ENCODE measurements around the gene BEAN1.

Gene BEAN1

GRCh38 chr16:66420396-66420795, 6.7 kb upstream of the BEAN1 start:
- DNase-seq = no peak

GRCh38 chr16:66421891-66422290, 5.2 kb upstream of the BEAN1 start:
- no peak for DNase-seq

GRCh38 chr16:66422366-66422765, 4.7 kb upstream of the BEAN1 start:
- no peak for DNase-seq

GRCh38 chr16:66423177-66423576, 3.9 kb upstream of the BEAN1 start:
- no peak for DNase-seq

GRCh38 chr16:66425651-66426050, 1.4 kb upstream of the BEAN1 start:
- no peak for DNase-seq

GRCh38 chr16:66426112-66427035, 721 bp upstream of the BEAN1 start:
- no peak for DNase-seq

GRCh38 chr16:66427871-66428681, 981 bp downstream of the BEAN1 start:
- no peak for DNase-seq

- no peak for DNase-seq
Observed at GRCh38 chr16:66428682-66429251, 1.7 kb downstream of the BEAN1 start.

GRCh38 chr16:66429290-66429962, 2.3 kb downstream of the BEAN1 start:
- no peak for DNase-seq

GRCh38 chr16:66430214-66430613, 3.1 kb downstream of the BEAN1 start:
- DNase-seq = no peak

- DNase-seq = no peak
Observed at GRCh38 chr16:66431760-66432159, 4.7 kb downstream of the BEAN1 start.

- DNase-seq = no peak
Observed at GRCh38 chr16:66432429-66432828, 5.3 kb downstream of the BEAN1 start.

GRCh38 chr16:66434619-66435430, 7.7 kb downstream of the BEAN1 start:
- DNase-seq = no peak

- no peak for DNase-seq
Observed at GRCh38 chr16:66435896-66436295, 8.8 kb downstream of the BEAN1 start.

- DNase-seq = no peak
Observed at GRCh38 chr16:66437391-66437945, 10.4 kb downstream of the BEAN1 start.

GRCh38 chr16:66438536-66438935, 11.4 kb downstream of the BEAN1 start:
- no peak for DNase-seq

GRCh38 chr16:66439051-66439730, 12.1 kb downstream of the BEAN1 start:
- DNase-seq = no peak

GRCh38 chr16:66440271-66440802, 13.2 kb downstream of the BEAN1 start:
- no peak for DNase-seq

GRCh38 chr16:66440970-66441369, 13.9 kb downstream of the BEAN1 start:
- no peak for DNase-seq

- no peak for DNase-seq
Observed at GRCh38 chr16:66441586-66442375, 14.7 kb downstream of the BEAN1 start.

All from NCI-H774 (cell line).